ENCODE measurements around the gene PRSS21.

PRSS21 gene

GRCh38 chr16:2816751-2817339 lies at the start of gene PRSS21:
PRSS21 (plus strand) TSS chr16:2817237; CDS start chr16:2817269, 32 bp downstream.
- ATAC-seq (replicated peaks; ENCODE audit: extremely low read depth, poor library complexity, severe bottlenecking) (peak; percentile 62), DNase-seq (ENCODE audit: low spot score in 2 of 2) (peak in 1 of 2 donors; percentile 31)
- H3K4me1 Mint-ChIP-seq = no peaks in the 10 kb centered on the region
- H3K27ac Mint-ChIP-seq (ENCODE audit: low read depth) = peak within 1 kb of the TSS; percentile 65
- H3K4me3 Mint-ChIP-seq = peak within 1 kb of the TSS; percentile 61
- H3K27me3 Mint-ChIP-seq = peaks cover under 1% of the 10 kb centered on the region
- no peaks in the 10 kb centered on the region for H3K36me3 Mint-ChIP-seq (ENCODE audit: insufficient read depth)
- H3K9me3 Mint-ChIP-seq = no peaks in the 10 kb centered on the region

GRCh38 chr16:2767891-2768290 lies 49.1 kb upstream of the PRSS21 start:
- Mint-ChIP-seq H3K4me3 (peak overlapping the region; percentile 52), H3K9me3 (no peaks in the 10 kb centered on the region), H3K27ac (ENCODE audit: low read depth) (peak overlapping the region; percentile 94), H3K36me3 (ENCODE audit: insufficient read depth) (peaks cover 97% of the 10 kb centered on the region), H3K27me3 (no peaks in the 10 kb centered on the region), H3K4me1 (peaks cover 49% of the 10 kb centered on the region)
- DNase-seq (ENCODE audit: low spot score in 2 of 2) (no peak), ATAC-seq (replicated peaks; ENCODE audit: extremely low read depth, poor library complexity, severe bottlenecking) (no peak)

GRCh38 chr16:2768403-2769089 lies 48.5 kb upstream of the PRSS21 start:
- H3K36me3 Mint-ChIP-seq (ENCODE audit: insufficient read depth) = peaks cover 92% of the 10 kb centered on the region
- DNase-seq (ENCODE audit: low spot score in 2 of 2) = no peak
- H3K27me3 Mint-ChIP-seq = no peaks in the 10 kb centered on the region
- ATAC-seq (replicated peaks; ENCODE audit: extremely low read depth, poor library complexity, severe bottlenecking) = no peak
- H3K9me3 Mint-ChIP-seq = no peaks in the 10 kb centered on the region
- H3K27ac Mint-ChIP-seq (ENCODE audit: low read depth) = peak overlapping the region; percentile 94
- peak overlapping the region; percentile 52 for H3K4me3 Mint-ChIP-seq
- peaks cover 45% of the 10 kb centered on the region for H3K4me1 Mint-ChIP-seq

GRCh38 chr16:2769100-2769529 lies 47.9 kb upstream of the PRSS21 start:
- ATAC-seq (replicated peaks; ENCODE audit: extremely low read depth, poor library complexity, severe bottlenecking) (no peak), DNase-seq (ENCODE audit: low spot score in 2 of 2) (no peak)
- Mint-ChIP-seq H3K36me3 (ENCODE audit: insufficient read depth) (peaks cover 87% of the 10 kb centered on the region), H3K4me3 (peak overlapping the region; percentile 50), H3K27me3 (no peaks in the 10 kb centered on the region), H3K4me1 (peaks cover 40% of the 10 kb centered on the region), H3K9me3 (no peaks in the 10 kb centered on the region), H3K27ac (ENCODE audit: low read depth) (peak overlapping the region; percentile 94)

GRCh38 chr16:2769675-2770056 lies 47.4 kb upstream of the PRSS21 start:
- Mint-ChIP-seq H3K36me3 (ENCODE audit: insufficient read depth) (peaks cover 82% of the 10 kb centered on the region), H3K27me3 (no peaks in the 10 kb centered on the region), H3K4me3 (peak overlapping the region; percentile 50), H3K4me1 (peaks cover 40% of the 10 kb centered on the region), H3K27ac (ENCODE audit: low read depth) (peak overlapping the region; percentile 94), H3K9me3 (no peaks in the 10 kb centered on the region)
- no peak for DNase-seq (ENCODE audit: low spot score in 2 of 2)
- no peak for ATAC-seq (replicated peaks; ENCODE audit: extremely low read depth, poor library complexity, severe bottlenecking)

GRCh38 chr16:2770057-2770951 lies 46.7 kb upstream of the PRSS21 start:
- peak; percentile 38 for ATAC-seq (replicated peaks; ENCODE audit: extremely low read depth, poor library complexity, severe bottlenecking)
- Mint-ChIP-seq H3K9me3 (no peaks in the 10 kb centered on the region), H3K36me3 (ENCODE audit: insufficient read depth) (peaks cover 76% of the 10 kb centered on the region), H3K27ac (ENCODE audit: low read depth) (peak overlapping the region; percentile 94), H3K4me3 (peak overlapping the region; percentile 50), H3K4me1 (peaks cover 46% of the 10 kb centered on the region), H3K27me3 (no peaks in the 10 kb centered on the region)
- DNase-seq (ENCODE audit: low spot score in 2 of 2) = no peak

- Mint-ChIP-seq H3K36me3 (ENCODE audit: insufficient read depth) (peaks cover 70% of the 10 kb centered on the region), H3K27ac (ENCODE audit: low read depth) (peak overlapping the region; percentile 94)
- ATAC-seq (replicated peaks; ENCODE audit: extremely low read depth, poor library complexity, severe bottlenecking) = no peak
Observed at GRCh38 chr16:2771496-2772402, 45.3 kb upstream of the PRSS21 start.

GRCh38 chr16:2773188-2773968 lies 43.7 kb upstream of the PRSS21 start:
- peak overlapping the region; percentile 94 for H3K27ac Mint-ChIP-seq (ENCODE audit: low read depth)
- ATAC-seq (replicated peaks; ENCODE audit: extremely low read depth, poor library complexity, severe bottlenecking) = no peak
- H3K4me1 Mint-ChIP-seq = peaks cover 47% of the 10 kb centered on the region
- no peak for DNase-seq (ENCODE audit: low spot score in 2 of 2)
- H3K27me3 Mint-ChIP-seq = no peaks in the 10 kb centered on the region
- no peaks in the 10 kb centered on the region for H3K9me3 Mint-ChIP-seq
- peaks cover 62% of the 10 kb centered on the region for H3K36me3 Mint-ChIP-seq (ENCODE audit: insufficient read depth)
- H3K4me3 Mint-ChIP-seq = no peak overlapping the region

More at GRCh38 chr16:2771496-2772402, 45.3 kb upstream of the PRSS21 start:
- H3K4me3 Mint-ChIP-seq = no peak overlapping the region
- H3K9me3 Mint-ChIP-seq = no peaks in the 10 kb centered on the region
- H3K27me3 Mint-ChIP-seq = no peaks in the 10 kb centered on the region
- H3K4me1 Mint-ChIP-seq = peaks cover 47% of the 10 kb centered on the region
- no peak for DNase-seq (ENCODE audit: low spot score in 2 of 2)

- no peaks in the 10 kb centered on the region for H3K9me3 Mint-ChIP-seq
- no peak for ATAC-seq (replicated peaks; ENCODE audit: extremely low read depth, poor library complexity, severe bottlenecking)
- no peaks in the 10 kb centered on the region for H3K27me3 Mint-ChIP-seq
- peaks cover 55% of the 10 kb centered on the region for H3K36me3 Mint-ChIP-seq (ENCODE audit: insufficient read depth)
- peaks cover 47% of the 10 kb centered on the region for H3K4me1 Mint-ChIP-seq
- H3K27ac Mint-ChIP-seq (ENCODE audit: low read depth) = no peak overlapping the region
- H3K4me3 Mint-ChIP-seq = no peak overlapping the region
- DNase-seq (ENCODE audit: low spot score in 2 of 2) = no peak
Observed at GRCh38 chr16:2774161-2774891, 42.7 kb upstream of the PRSS21 start.

GRCh38 chr16:2775131-2775716 lies 41.8 kb upstream of the PRSS21 start:
- peaks cover 39% of the 10 kb centered on the region for H3K4me1 Mint-ChIP-seq
- no peak for ATAC-seq (replicated peaks; ENCODE audit: extremely low read depth, poor library complexity, severe bottlenecking)
- no peak for DNase-seq (ENCODE audit: low spot score in 2 of 2)

More at GRCh38 chr16:2775131-2775716, 41.8 kb upstream of the PRSS21 start:
- no peak overlapping the region for H3K27ac Mint-ChIP-seq (ENCODE audit: low read depth)
- peaks cover 46% of the 10 kb centered on the region for H3K36me3 Mint-ChIP-seq (ENCODE audit: insufficient read depth)
- peak overlapping the region; percentile 87 for H3K4me3 Mint-ChIP-seq
- no peaks in the 10 kb centered on the region for H3K27me3 Mint-ChIP-seq
- H3K9me3 Mint-ChIP-seq = no peaks in the 10 kb centered on the region
